Measurements from ENCODE around the gene TP53AIP1.

TP53AIP1 gene

GRCh38 chr11:128929991-128930390, 12.7 kb downstream of the TP53AIP1 start:
- no peak overlapping the region for H4K91ac ChIP-seq (ENCODE audit: low read depth, low read length, poor library complexity)
- H2BK120ac ChIP-seq (ENCODE audit: low read depth, low read length): no peak overlapping the region
- H2BK15ac ChIP-seq (ENCODE audit: low read length): peak overlapping the region; percentile 76
- peak overlapping the region; percentile 31 for H3K18ac ChIP-seq (ENCODE audit: low read length)
- H3K4me1 ChIP-seq (ENCODE audit: control insufficient read depth in 2 of 2, insufficient read depth in 1 of 2, low read depth in 1 of 2, low read length in 2 of 2): peaks cover 13 to 14% of the 10 kb centered on the region in 2 donors
- no peaks in the 10 kb centered on the region for H3K79me1 ChIP-seq (ENCODE audit: low read depth, low read length)
- no CpG with 5 or more reads among the region's 12 CpGs for WGBS, 2 donors (ENCODE audit: extremely low coverage in 2 of 2, insufficient read length in 2 of 2, insufficient replicate concordance in 1 of 2)
- no peaks in the 10 kb centered on the region for H3K36me3 ChIP-seq (replicated peaks in 1 of 2; ENCODE audit: control insufficient read depth in 2 of 2, insufficient read depth in 2 of 2, low read length in 2 of 2)
- peak overlapping the region; percentile 19 for H2BK5ac ChIP-seq (ENCODE audit: low read length)
- no peak for DNase-seq (ENCODE audit: low spot score)
- H3K23ac ChIP-seq (ENCODE audit: low read depth, low read length, poor library complexity): no peak overlapping the region
- H3K4me2 ChIP-seq (ENCODE audit: insufficient read depth, low read length, poor library complexity, severe bottlenecking): no peak overlapping the region
- no peak overlapping the region for H3K4me3 ChIP-seq (ENCODE audit: low read length in 2 of 2)
- no peak overlapping the region for H4K8ac ChIP-seq (ENCODE audit: low read depth, low read length)
- H2BK12ac ChIP-seq (ENCODE audit: low read length): no peak overlapping the region
- H3K4ac ChIP-seq (ENCODE audit: low read length): no peak overlapping the region
- no peaks in the 10 kb centered on the region for H3K9me3 ChIP-seq (replicated peaks in 1 of 2; ENCODE audit: control insufficient read depth in 2 of 2, insufficient read depth in 1 of 2, low read depth in 1 of 2, low read length in 2 of 2)
- peak overlapping the region; percentile 3 for H2AFZ ChIP-seq (ENCODE audit: low read length)
- H3K27ac ChIP-seq (replicated peaks; ENCODE audit: low read length): no peak overlapping the region
- peaks cover 2 to 41% (median 22%) of the 10 kb centered on the region in 3 experiments for H3K27me3 ChIP-seq (ENCODE audit: control insufficient read depth in 3 of 3, insufficient read depth in 3 of 3, low read depth in 1 of 3, low read length in 3 of 3)
- no peak overlapping the region for H2AK5ac ChIP-seq (ENCODE audit: low read depth, low read length)
- no peak overlapping the region for H3K9ac ChIP-seq (ENCODE audit: low read depth, low read length, poor library complexity)
- no peak overlapping the region for H3K14ac ChIP-seq (ENCODE audit: low read length)

GRCh38 chr11:128929468-128929867, 13.2 kb downstream of the TP53AIP1 start:
- Histone ChIP-seq H3K27me3 (ENCODE audit: control insufficient read depth in 3 of 3, insufficient read depth in 3 of 3, low read depth in 1 of 3, low read length in 3 of 3) (peaks cover 2 to 41% (median 25%) of the 10 kb centered on the region in 3 experiments), H3K4me2 (ENCODE audit: insufficient read depth, low read length, poor library complexity, severe bottlenecking) (no peak overlapping the region), H2BK120ac (ENCODE audit: low read depth, low read length) (no peak overlapping the region), H3K79me1 (ENCODE audit: low read depth, low read length) (no peaks in the 10 kb centered on the region), H2AK5ac (ENCODE audit: low read depth, low read length) (no peak overlapping the region), H3K4ac (ENCODE audit: low read length) (no peak overlapping the region), H2BK12ac (ENCODE audit: low read length) (no peak overlapping the region), H2AFZ (ENCODE audit: low read length) (peak overlapping the region; percentile 3), H3K4me1 (ENCODE audit: control insufficient read depth in 2 of 2, insufficient read depth in 1 of 2, low read depth in 1 of 2, low read length in 2 of 2) (peaks cover 13 to 17% of the 10 kb centered on the region in 2 donors), H2BK5ac (ENCODE audit: low read length) (peak overlapping the region; percentile 19), H4K8ac (ENCODE audit: low read depth, low read length) (no peak overlapping the region), H3K9me3 (replicated peaks in 1 of 2; ENCODE audit: control insufficient read depth in 2 of 2, insufficient read depth in 1 of 2, low read depth in 1 of 2, low read length in 2 of 2) (no peaks in the 10 kb centered on the region), H3K27ac (replicated peaks; ENCODE audit: low read length) (no peak overlapping the region), H3K18ac (ENCODE audit: low read length) (peak overlapping the region; percentile 31), H2BK15ac (ENCODE audit: low read length) (peak overlapping the region; percentile 76), H3K14ac (ENCODE audit: low read length) (no peak overlapping the region), H3K9ac (ENCODE audit: low read depth, low read length, poor library complexity) (no peak overlapping the region), H3K23ac (ENCODE audit: low read depth, low read length, poor library complexity) (no peak overlapping the region), H3K36me3 (replicated peaks in 1 of 2; ENCODE audit: control insufficient read depth in 2 of 2, insufficient read depth in 2 of 2, low read length in 2 of 2) (no peaks in the 10 kb centered on the region), H4K91ac (ENCODE audit: low read depth, low read length, poor library complexity) (no peak overlapping the region), H3K4me3 (ENCODE audit: low read length in 2 of 2) (no peak overlapping the region)
- DNase-seq (ENCODE audit: low spot score): no peak
- no CpG with 5 or more reads among the region's 5 CpGs for WGBS, 2 donors (ENCODE audit: extremely low coverage in 2 of 2, insufficient read length in 2 of 2, insufficient replicate concordance in 1 of 2)

- H3K79me1 ChIP-seq (ENCODE audit: low read depth, low read length): no peaks in the 10 kb centered on the region
- H4K8ac ChIP-seq (ENCODE audit: low read depth, low read length): no peak overlapping the region
- DNase-seq (ENCODE audit: low spot score): no peak
- no peak overlapping the region for H4K91ac ChIP-seq (ENCODE audit: low read depth, low read length, poor library complexity)
- H3K23ac ChIP-seq (ENCODE audit: low read depth, low read length, poor library complexity): no peak overlapping the region
- no peak overlapping the region for H2BK12ac ChIP-seq (ENCODE audit: low read length)
- peaks cover 13 to 21% of the 10 kb centered on the region in 2 donors for H3K4me1 ChIP-seq (ENCODE audit: control insufficient read depth in 2 of 2, insufficient read depth in 1 of 2, low read depth in 1 of 2, low read length in 2 of 2)
- no peak overlapping the region for H3K4ac ChIP-seq (ENCODE audit: low read length)
- H3K9me3 ChIP-seq (replicated peaks in 1 of 2; ENCODE audit: control insufficient read depth in 2 of 2, insufficient read depth in 1 of 2, low read depth in 1 of 2, low read length in 2 of 2): no peaks in the 10 kb centered on the region
- WGBS, 2 donors (ENCODE audit: extremely low coverage in 2 of 2, insufficient read length in 2 of 2, insufficient replicate concordance in 1 of 2): no CpG with 5 or more reads among the region's 5 CpGs
- H3K9ac ChIP-seq (ENCODE audit: low read depth, low read length, poor library complexity): no peak overlapping the region
- H3K14ac ChIP-seq (ENCODE audit: low read length): no peak overlapping the region
- H3K27ac ChIP-seq (replicated peaks; ENCODE audit: low read length): no peak overlapping the region
- H3K36me3 ChIP-seq (replicated peaks in 1 of 2; ENCODE audit: control insufficient read depth in 2 of 2, insufficient read depth in 2 of 2, low read length in 2 of 2): no peaks in the 10 kb centered on the region
- no peak overlapping the region for H3K4me2 ChIP-seq (ENCODE audit: insufficient read depth, low read length, poor library complexity, severe bottlenecking)
- H2BK15ac ChIP-seq (ENCODE audit: low read length): no peak overlapping the region
- no peak overlapping the region for H3K18ac ChIP-seq (ENCODE audit: low read length)
- no peak overlapping the region for H2AFZ ChIP-seq (ENCODE audit: low read length)
- no peak overlapping the region for H2BK5ac ChIP-seq (ENCODE audit: low read length)
- H2BK120ac ChIP-seq (ENCODE audit: low read depth, low read length): no peak overlapping the region
- no peak overlapping the region for H2AK5ac ChIP-seq (ENCODE audit: low read depth, low read length)
- peaks cover 2 to 43% (median 27%) of the 10 kb centered on the region in 3 experiments for H3K27me3 ChIP-seq (ENCODE audit: control insufficient read depth in 3 of 3, insufficient read depth in 3 of 3, low read depth in 1 of 3, low read length in 3 of 3)
- H3K4me3 ChIP-seq (ENCODE audit: low read length in 2 of 2): no peak overlapping the region
Observed at GRCh38 chr11:128928400-128928799, 14.3 kb downstream of the TP53AIP1 start.

GRCh38 chr11:128927683-128928336, 14.9 kb downstream of the TP53AIP1 start:
- peak overlapping the region; percentile 87 for H2BK12ac ChIP-seq (ENCODE audit: low read length)
- H3K4ac ChIP-seq (ENCODE audit: low read length): no peak overlapping the region
- peaks cover 13 to 21% of the 10 kb centered on the region in 2 donors for H3K4me1 ChIP-seq (ENCODE audit: control insufficient read depth in 2 of 2, insufficient read depth in 1 of 2, low read depth in 1 of 2, low read length in 2 of 2)
- H3K27ac ChIP-seq (replicated peaks; ENCODE audit: low read length): no peak overlapping the region
- H2BK5ac ChIP-seq (ENCODE audit: low read length): no peak overlapping the region
- no peak overlapping the region for H3K23ac ChIP-seq (ENCODE audit: low read depth, low read length, poor library complexity)
- H3K18ac ChIP-seq (ENCODE audit: low read length): peak overlapping the region; percentile 84
- no peak overlapping the region for H4K91ac ChIP-seq (ENCODE audit: low read depth, low read length, poor library complexity)
- no peak overlapping the region for H3K9ac ChIP-seq (ENCODE audit: low read depth, low read length, poor library complexity)
- no peaks in the 10 kb centered on the region for H3K79me1 ChIP-seq (ENCODE audit: low read depth, low read length)
- H3K14ac ChIP-seq (ENCODE audit: low read length): no peak overlapping the region
- no peak for DNase-seq (ENCODE audit: low spot score)
- H3K9me3 ChIP-seq (replicated peaks in 1 of 2; ENCODE audit: control insufficient read depth in 2 of 2, insufficient read depth in 1 of 2, low read depth in 1 of 2, low read length in 2 of 2): no peaks in the 10 kb centered on the region
- H2AK5ac ChIP-seq (ENCODE audit: low read depth, low read length): no peak overlapping the region
- H2BK120ac ChIP-seq (ENCODE audit: low read depth, low read length): peak overlapping the region; percentile 73
- no peak overlapping the region for H2BK15ac ChIP-seq (ENCODE audit: low read length)
- peak overlapping the region; percentile 34 for H2AFZ ChIP-seq (ENCODE audit: low read length)
- H4K8ac ChIP-seq (ENCODE audit: low read depth, low read length): no peak overlapping the region
- no CpG with 5 or more reads among the region's 12 CpGs for WGBS, 2 donors (ENCODE audit: extremely low coverage in 2 of 2, insufficient read length in 2 of 2, insufficient replicate concordance in 1 of 2)
- H3K27me3 ChIP-seq (ENCODE audit: control insufficient read depth in 3 of 3, insufficient read depth in 3 of 3, low read depth in 1 of 3, low read length in 3 of 3): peaks cover 2 to 46% (median 25%) of the 10 kb centered on the region in 3 experiments
- no peak overlapping the region for H3K4me2 ChIP-seq (ENCODE audit: insufficient read depth, low read length, poor library complexity, severe bottlenecking)
- H3K4me3 ChIP-seq (ENCODE audit: low read length in 2 of 2): no peak overlapping the region
- no peaks in the 10 kb centered on the region for H3K36me3 ChIP-seq (replicated peaks in 1 of 2; ENCODE audit: control insufficient read depth in 2 of 2, insufficient read depth in 2 of 2, low read length in 2 of 2)
